IMR-90 (cell line): ENCODE data around the gene RARS1.

Experiments
- CEBPB ChIP-seq: IDR thresholded peaks from 2 replicates; pipeline ENCODE4 v1.6.1; 2012; ENCODE audit warnings: low read depth, low read length, improper control_type of control experiment
- CHD1 ChIP-seq: IDR thresholded peaks from 2 replicates; pipeline ENCODE4 v1.6.1; 2012; ENCODE audit warnings: low read depth, low read length, improper control_type of control experiment
- FOS ChIP-seq: fragments of 150-350 bp; IDR thresholded peaks from 2 replicates; pipeline ENCODE4 v1.6.1; 2016; ENCODE audit warnings: low read depth, low read length
- MAFK ChIP-seq: IDR thresholded peaks from 2 replicates; pipeline ENCODE4 v1.6.1; 2012; ENCODE audit warnings: low read depth, low read length, improper control_type of control experiment
- MAZ ChIP-seq: IDR thresholded peaks from 2 replicates; pipeline ENCODE4 v1.6.1; 2012; ENCODE audit warnings: low read depth, mild to moderate bottlenecking, low read length, improper control_type of control experiment, moderate library complexity, borderline replicate concordance
- POLR2A ChIP-seq: IDR thresholded peaks from 2 replicates; pipeline ENCODE4 v1.6.1; 2012; ENCODE audit warnings: mild to moderate bottlenecking, low read depth, low read length
- RAD21 ChIP-seq: IDR thresholded peaks from 2 replicates; pipeline ENCODE4 v1.6.1; 2012; ENCODE audit warnings: low read length, improper control_type of control experiment
- TF ChIP-seq, protein P1 (sequence below): conservative IDR thresholded peaks from 2 replicates; pipeline ENCODE4 v1.5.1; 2012; ENCODE audit warnings: mild to moderate bottlenecking, low read depth, low read length, improper control_type of control experiment

DNA sequence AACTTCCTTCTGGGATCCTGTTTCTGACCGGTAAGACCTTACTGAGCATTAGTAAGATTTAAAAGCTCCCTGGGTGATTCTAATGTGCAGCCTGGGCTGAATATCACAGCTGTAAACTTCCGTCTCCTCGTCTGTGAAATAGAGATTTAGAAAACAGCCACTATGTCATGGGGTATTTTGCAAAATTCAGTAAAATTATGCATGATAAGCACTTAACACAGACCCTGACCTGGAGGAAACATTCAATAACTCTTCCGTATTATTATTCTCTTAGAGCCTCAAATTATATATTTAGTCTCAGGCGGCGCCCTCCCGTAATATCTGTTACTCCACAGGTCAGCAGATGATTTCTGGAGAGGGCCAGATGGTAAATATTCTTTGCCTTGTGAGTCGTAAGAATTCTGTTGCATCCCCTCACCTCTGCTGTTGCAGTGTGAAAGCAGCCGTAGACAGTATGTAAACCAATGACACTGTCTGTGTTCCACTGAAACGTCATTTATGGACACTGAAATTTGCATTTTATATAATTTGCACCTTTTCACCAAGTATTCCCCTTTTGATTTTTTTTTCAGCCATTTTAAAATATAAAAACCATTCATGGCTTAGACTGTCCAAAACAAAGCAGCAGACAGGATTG is 39.2 kb upstream of the RARS1 start:
- TF ChIP-seq CEBPB: no peak
- no peak for TF ChIP-seq MAFK
- no peak for TF ChIP-seq POLR2A
- no peak for TF ChIP-seq RAD21
- TF ChIP-seq, protein P1, sequence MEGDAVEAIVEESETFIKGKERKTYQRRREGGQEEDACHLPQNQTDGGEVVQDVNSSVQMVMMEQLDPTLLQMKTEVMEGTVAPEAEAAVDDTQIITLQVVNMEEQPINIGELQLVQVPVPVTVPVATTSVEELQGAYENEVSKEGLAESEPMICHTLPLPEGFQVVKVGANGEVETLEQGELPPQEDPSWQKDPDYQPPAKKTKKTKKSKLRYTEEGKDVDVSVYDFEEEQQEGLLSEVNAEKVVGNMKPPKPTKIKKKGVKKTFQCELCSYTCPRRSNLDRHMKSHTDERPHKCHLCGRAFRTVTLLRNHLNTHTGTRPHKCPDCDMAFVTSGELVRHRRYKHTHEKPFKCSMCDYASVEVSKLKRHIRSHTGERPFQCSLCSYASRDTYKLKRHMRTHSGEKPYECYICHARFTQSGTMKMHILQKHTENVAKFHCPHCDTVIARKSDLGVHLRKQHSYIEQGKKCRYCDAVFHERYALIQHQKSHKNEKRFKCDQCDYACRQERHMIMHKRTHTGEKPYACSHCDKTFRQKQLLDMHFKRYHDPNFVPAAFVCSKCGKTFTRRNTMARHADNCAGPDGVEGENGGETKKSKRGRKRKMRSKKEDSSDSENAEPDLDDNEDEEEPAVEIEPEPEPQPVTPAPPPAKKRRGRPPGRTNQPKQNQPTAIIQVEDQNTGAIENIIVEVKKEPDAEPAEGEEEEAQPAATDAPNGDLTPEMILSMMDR: no peak
- TF ChIP-seq FOS: no peak
- TF ChIP-seq CHD1: no peak
- TF ChIP-seq MAZ: no peak
